ENCODE results near the gene LRRC8A.
"Not testable (repeated sequence)": the region's sequence is repeated elsewhere in the genome, so short reads cannot be mapped to it uniquely, and the experiment has no call there.

DNA sequence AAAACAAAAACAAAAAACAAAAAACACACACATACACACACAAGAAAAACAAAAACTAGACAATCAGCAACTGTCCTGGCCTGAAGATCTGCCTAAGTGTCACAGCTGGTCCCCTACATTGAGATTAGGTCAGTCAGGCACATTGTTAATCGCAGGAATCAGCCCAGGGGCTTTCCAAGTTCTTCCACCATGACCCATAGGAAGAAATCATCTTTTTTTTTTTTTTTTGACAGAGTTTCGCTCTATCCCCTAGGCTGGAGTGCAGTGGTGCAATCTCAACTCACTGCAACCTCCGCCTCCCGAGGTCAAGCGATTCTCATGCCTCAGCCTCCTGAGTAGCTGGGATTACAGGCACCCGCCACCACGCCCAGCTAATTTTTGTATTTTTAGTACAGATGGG lies 38.8 kb upstream of the LRRC8A start:
- TF ChIP-seq, protein P1, sequence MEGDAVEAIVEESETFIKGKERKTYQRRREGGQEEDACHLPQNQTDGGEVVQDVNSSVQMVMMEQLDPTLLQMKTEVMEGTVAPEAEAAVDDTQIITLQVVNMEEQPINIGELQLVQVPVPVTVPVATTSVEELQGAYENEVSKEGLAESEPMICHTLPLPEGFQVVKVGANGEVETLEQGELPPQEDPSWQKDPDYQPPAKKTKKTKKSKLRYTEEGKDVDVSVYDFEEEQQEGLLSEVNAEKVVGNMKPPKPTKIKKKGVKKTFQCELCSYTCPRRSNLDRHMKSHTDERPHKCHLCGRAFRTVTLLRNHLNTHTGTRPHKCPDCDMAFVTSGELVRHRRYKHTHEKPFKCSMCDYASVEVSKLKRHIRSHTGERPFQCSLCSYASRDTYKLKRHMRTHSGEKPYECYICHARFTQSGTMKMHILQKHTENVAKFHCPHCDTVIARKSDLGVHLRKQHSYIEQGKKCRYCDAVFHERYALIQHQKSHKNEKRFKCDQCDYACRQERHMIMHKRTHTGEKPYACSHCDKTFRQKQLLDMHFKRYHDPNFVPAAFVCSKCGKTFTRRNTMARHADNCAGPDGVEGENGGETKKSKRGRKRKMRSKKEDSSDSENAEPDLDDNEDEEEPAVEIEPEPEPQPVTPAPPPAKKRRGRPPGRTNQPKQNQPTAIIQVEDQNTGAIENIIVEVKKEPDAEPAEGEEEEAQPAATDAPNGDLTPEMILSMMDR (conservative IDR thresholded peaks at IDR 0.05; ENCODE audit: low read depth in 2 of 2): not testable (repeated sequence)
- TF ChIP-seq EZH2 (IDR thresholded peaks at IDR 0.05; ENCODE audit: low read depth, unreplicated experiment); POLR2AphosphoS5 (IDR thresholded peaks at IDR 0.05; ENCODE audit: low read depth): not testable (repeated sequence)
